Chondrocyte (in vitro differentiated cells): ENCODE measurements around the gene ERBB4. TPM values are rescaled to one million over a fixed set of nuclear protein-coding genes. Genes with fewer than 3 reads are reported as not detected.

Experiments
- DNase-seq: peaks from one replicate; pipeline ENCODE4 v3.0.0; 2021; ENCODE audit warnings: mixed read lengths, low spot score
- H3K27ac Mint-ChIP-seq: one replicate; pipeline ENCODE4 v1.8.0; 2021; ENCODE audit warnings: mild to moderate bottlenecking, moderate library complexity, mixed read lengths; ENCODE audit not compliant: unreplicated experiment
- H3K27me3 Mint-ChIP-seq: 2 replicates; pipeline ENCODE4 v1.8.0; 2021; ENCODE audit warnings: low read depth, mixed read lengths
- H3K36me3 Mint-ChIP-seq: 2 replicates; pipeline ENCODE4 v1.8.0; 2021; ENCODE audit warnings: low read depth, mixed read lengths
- H3K4me1 Mint-ChIP-seq: 2 replicates; pipeline ENCODE4 v1.8.0; 2021; ENCODE audit warnings: low read depth, mild to moderate bottlenecking, mixed read lengths
- H3K4me3 Mint-ChIP-seq: one replicate; pipeline ENCODE4 v1.8.0; 2021; ENCODE audit warnings: mild to moderate bottlenecking, moderate library complexity, mixed read lengths; ENCODE audit not compliant: unreplicated experiment
- H3K9me3 Mint-ChIP-seq: 2 replicates; pipeline ENCODE4 v1.8.0; 2021; ENCODE audit warnings: low read depth, mixed read lengths
- CTCF ChIP-seq: fragments of 200-600 bp; sonication (generic); IDR thresholded peaks from 2 replicates; pipeline ENCODE4 v1.5.0; 2021; ENCODE audit warnings: antibody characterized with exemption, mild to moderate bottlenecking, moderate library complexity
- total RNA-seq: library from RNA; stranded (reverse); gene quantifications from 3 replicates; pipeline ENCODE4 v1.2.1, GENCODE V29; 2021

The ERBB4 gene
- total RNA-seq, 1 donor from 2014 or later = 1.3 TPM

GRCh38 chr2:211436182-211436581 lies 1102.4 kb downstream of the ERBB4 start:
- no peak overlapping the region for H3K27ac Mint-ChIP-seq
- no peaks in the 10 kb centered on the region for H3K27me3 Mint-ChIP-seq
- H3K4me3 Mint-ChIP-seq = no peak overlapping the region
- no peaks in the 10 kb centered on the region for H3K36me3 Mint-ChIP-seq
- DNase-seq = no peak
- no peak for TF ChIP-seq CTCF
- H3K9me3 Mint-ChIP-seq = no peaks in the 10 kb centered on the region
- no peaks in the 10 kb centered on the region for H3K4me1 Mint-ChIP-seq

GRCh38 chr2:211435331-211435730 lies 1103.3 kb downstream of the ERBB4 start:
- TF ChIP-seq CTCF = no peak
- H3K4me3 Mint-ChIP-seq = no peak overlapping the region
- DNase-seq = no peak
- no peaks in the 10 kb centered on the region for H3K36me3 Mint-ChIP-seq
- H3K27ac Mint-ChIP-seq = no peak overlapping the region
- no peaks in the 10 kb centered on the region for H3K27me3 Mint-ChIP-seq
- H3K4me1 Mint-ChIP-seq = no peaks in the 10 kb centered on the region
- no peaks in the 10 kb centered on the region for H3K9me3 Mint-ChIP-seq

- Mint-ChIP-seq H3K27ac (no peak overlapping the region), H3K36me3 (no peaks in the 10 kb centered on the region), H3K4me3 (no peak overlapping the region), H3K9me3 (no peaks in the 10 kb centered on the region), H3K4me1 (no peaks in the 10 kb centered on the region), H3K27me3 (no peaks in the 10 kb centered on the region)
- no peak for TF ChIP-seq CTCF
- DNase-seq = no peak
Measured at GRCh38 chr2:211434773-211435172, 1103.8 kb downstream of the ERBB4 start.

- no peak overlapping the region for H3K27ac Mint-ChIP-seq
Measured at GRCh38 chr2:211429256-211429920, 1109.2 kb downstream of the ERBB4 start.

GRCh38 chr2:211426240-211426639 lies 1112.4 kb downstream of the ERBB4 start:
- DNase-seq = no peak
- no peaks in the 10 kb centered on the region for H3K9me3 Mint-ChIP-seq
- no peak for TF ChIP-seq CTCF
- H3K4me3 Mint-ChIP-seq = no peak overlapping the region
- no peaks in the 10 kb centered on the region for H3K36me3 Mint-ChIP-seq
- H3K27ac Mint-ChIP-seq = no peak overlapping the region
- no peaks in the 10 kb centered on the region for H3K4me1 Mint-ChIP-seq
- no peaks in the 10 kb centered on the region for H3K27me3 Mint-ChIP-seq

More at GRCh38 chr2:211429256-211429920, 1109.2 kb downstream of the ERBB4 start:
- Mint-ChIP-seq H3K36me3 (no peaks in the 10 kb centered on the region), H3K4me1 (no peaks in the 10 kb centered on the region), H3K27me3 (no peaks in the 10 kb centered on the region), H3K4me3 (no peak overlapping the region), H3K9me3 (no peaks in the 10 kb centered on the region)
- DNase-seq = no peak
- no peak for TF ChIP-seq CTCF
